K562 (cell line): Measurements from ENCODE around the gene SLC4A2. TPM values are rescaled to one million over a fixed set of nuclear protein-coding genes. Genes with fewer than 3 reads are reported as not detected.

ENCODE experiments used
- CHCHD3 ChIP-seq: fragments of 250-450 bp; sonication (Bioruptor Pico); IDR thresholded peaks from 2 replicates; pipeline ENCODE4 v2.1.2; 2022; ENCODE audit warnings: mild to moderate bottlenecking
- EHMT2 ChIP-seq: fragments of 450-650 bp; IDR thresholded peaks from 2 replicates; pipeline ENCODE4 v1.6.1; 2018; ENCODE audit warnings: antibody characterized with exemption
- ELF4 ChIP-seq: fragments of 450-650 bp; formaldehyde crosslinking; IDR thresholded peaks from 2 replicates; pipeline ENCODE4 v1.4.0; 2022; ENCODE audit warnings: missing genetic modification characterization
- FOXK2 ChIP-seq, 2 experiments: fragments of 450-650 bp; IDR thresholded peaks in 1 of 2; conservative IDR thresholded peaks in 1 of 2; 2 replicates each; pipeline ENCODE4 v1.6.1; 2016; ENCODE audit warnings: low read depth in 2 of 2, mild to moderate bottlenecking in 1 of 2
- GATA2 ChIP-seq: sonication (generic); formaldehyde crosslinking; IDR thresholded peaks from 2 replicates; pipeline ENCODE4 v1.4.0; 2020; ENCODE audit warnings: mild to moderate bottlenecking, missing genetic modification reagents
- KDM5B ChIP-seq: fragments of 200-600 bp; sonication (generic); IDR thresholded peaks from 2 replicates; pipeline ENCODE4 v1.6.1; 2012; ENCODE audit warnings: low read depth, mild to moderate bottlenecking, moderate library complexity, low read length, control low read depth, inconsistent platforms; ENCODE audit not compliant: insufficient replicate concordance
- LCOR ChIP-seq: sonication (generic); formaldehyde crosslinking; IDR thresholded peaks from 2 replicates; pipeline ENCODE4 v1.8.0; 2022; ENCODE audit warnings: mild to moderate bottlenecking, missing genetic modification reagents
- ZBTB8A ChIP-seq: fragments of 450-650 bp; IDR thresholded peaks from 2 replicates; pipeline ENCODE4 v1.6.1; 2018; ENCODE audit warnings: mild to moderate bottlenecking, moderate library complexity; ENCODE audit not compliant: partially characterized antibody
- ZC3H11A ChIP-seq: IDR thresholded peaks from 2 replicates; pipeline ENCODE4 v1.6.1; 2012; ENCODE audit warnings: low read depth, low read length, improper control_type of control experiment
- ZNF146 ChIP-seq: IDR thresholded peaks from one replicate; pipeline ENCODE4 v1.6.1; 2018; ENCODE audit warnings: missing compliant biosample characterization; ENCODE audit not compliant: unreplicated experiment
- ZNF551 ChIP-seq: fragments of 250-450 bp; sonication (Bioruptor Pico); IDR thresholded peaks from 2 replicates; pipeline ENCODE4 v1.5.0; 2021; ENCODE audit warnings: mild to moderate bottlenecking, moderate library complexity
- ZNF695 ChIP-seq: fragments of 450-650 bp; formaldehyde crosslinking; IDR thresholded peaks from 2 replicates; pipeline ENCODE4 v1.4.0; 2020; ENCODE audit warnings: mild to moderate bottlenecking, moderate library complexity
- ZNF699 ChIP-seq: fragments of 250-450 bp; sonication (Bioruptor Pico); IDR thresholded peaks from 2 replicates; pipeline ENCODE4 v1.8.0; 2021; ENCODE audit warnings: mild to moderate bottlenecking, moderate library complexity; ENCODE audit not compliant: insufficient replicate concordance
- ZSCAN32 ChIP-seq: fragments of 450-650 bp; formaldehyde crosslinking; IDR thresholded peaks from 2 replicates; pipeline ENCODE4 v1.4.0; 2020; ENCODE audit warnings: mild to moderate bottlenecking, moderate library complexity
- polyA plus RNA-seq, 8 experiments: library from polyadenylated mRNA; depleted of rRNA in 4 of 8; stranded (reverse) in 5 of 8; unstranded in 3 of 8; fragments of >200 nt; fragmentation: Nextera tagmentation in 2 of 8; fragmentation: Illumina TruSeq in 1 of 8; extraction: Ambion mirVana in 2 of 8; extraction: Trizol in 1 of 8; gene quantifications; 2 replicates each; pipeline versions ENCODE4 v1.2.1 to v1.2.3, GENCODE V29; 2011 to 2014; ENCODE audit warnings: inconsistent platforms in 1 of 8, missing spikeins in 1 of 8
- total RNA-seq, 7 experiments: library from RNA; depleted of rRNA in 6 of 7; stranded (reverse); fragments of >200 nt in 6 of 7; fragmentation: Illumina TruSeq in 2 of 7; extraction: Trizol in 2 of 7; gene quantifications; 2 replicates each; pipeline versions ENCODE4 v1.2.1 to v1.2.3, GENCODE V29; 2011 to 2021; ENCODE audit warnings: low replicate concordance in 1 of 7
- TF ChIP-seq, protein P1 (sequence below): fragments of 450-650 bp; IDR thresholded peaks from 2 replicates; pipeline ENCODE4 v1.6.1; 2014; ENCODE audit warnings: low read depth, mild to moderate bottlenecking, moderate library complexity, borderline replicate concordance
- TF ChIP-seq, protein P2 (sequence below): fragments of 450-650 bp; formaldehyde crosslinking; IDR thresholded peaks from 2 replicates; pipeline ENCODE4 v1.4.0; 2022; ENCODE audit warnings: missing genetic modification characterization
- TF ChIP-seq, protein P3 (sequence below), 3 experiments: fragments of 200-800 bp in 1 of 3; fragments of 250-450 bp in 1 of 3; fragments of 450-650 bp in 1 of 3; sonication (Bioruptor Pico) in 1 of 3; sonication (Bioruptor generic) in 1 of 3; formaldehyde crosslinking in 1 of 3; IDR thresholded peaks; 2 replicates each; pipeline versions ENCODE4 v1.6.1 to v1.8.0; 2016 to 2022; ENCODE audit warnings: mild to moderate bottlenecking in 2 of 3, missing genetic modification characterization in 2 of 3, missing compliant biosample characterization in 1 of 3, moderate library complexity in 1 of 3
- TF ChIP-seq, protein P4 (sequence below): fragments of 450-650 bp; IDR thresholded peaks from 2 replicates; pipeline ENCODE4 v1.7.1; 2018; ENCODE audit warnings: mild to moderate bottlenecking, low read depth; ENCODE audit not compliant: partially characterized antibody

SLC4A2 gene
- total and polyA plus RNA-seq, 9 of the 15 experiments (the other 6 are each of a cell fraction or from before 2014, with no cell fraction given) = 11.4 to 375 (median 130) TPM

DNA sequence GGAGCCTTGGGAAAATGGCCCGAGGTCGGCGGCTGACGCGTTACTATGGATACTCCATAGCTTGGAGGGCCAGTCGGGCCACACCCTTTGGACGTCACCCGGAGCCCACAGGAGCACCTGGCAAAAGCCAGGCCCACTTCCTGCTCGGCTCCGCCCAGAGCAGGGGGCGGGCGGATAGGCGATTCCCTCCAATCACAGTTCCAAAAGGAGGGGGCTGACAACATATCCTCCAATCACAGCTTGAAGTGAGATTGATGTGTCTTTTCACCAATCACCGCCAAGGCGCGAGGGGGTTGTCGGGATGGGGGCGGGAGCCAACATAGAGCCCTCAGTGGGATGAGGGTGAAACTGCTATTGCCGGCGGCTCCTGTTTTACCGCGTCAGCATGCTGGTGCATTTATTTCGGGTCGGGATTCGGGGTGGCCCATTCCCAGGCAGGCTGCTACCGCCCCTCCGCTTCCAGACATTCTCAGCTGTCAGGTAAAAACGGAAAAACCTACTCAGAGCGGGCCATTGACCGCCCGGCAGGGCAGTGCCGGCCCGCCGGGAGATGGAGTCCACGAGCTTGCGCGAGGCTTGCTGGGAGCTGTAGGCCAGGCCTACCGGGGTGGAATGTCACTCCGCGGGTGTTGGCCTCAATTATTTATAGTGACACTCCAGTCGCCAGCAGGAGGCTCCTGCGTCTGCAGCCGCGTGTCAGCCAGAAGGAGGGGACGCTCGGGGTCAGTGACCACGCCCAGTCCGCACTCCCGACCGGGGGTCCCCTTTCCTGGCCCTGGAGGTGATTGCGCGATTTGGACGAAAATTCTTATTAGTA lies 31.1 kb upstream of the SLC4A2 start, which contains the start of gene ABCB8 (continued):
- TF ChIP-seq, protein P1, sequence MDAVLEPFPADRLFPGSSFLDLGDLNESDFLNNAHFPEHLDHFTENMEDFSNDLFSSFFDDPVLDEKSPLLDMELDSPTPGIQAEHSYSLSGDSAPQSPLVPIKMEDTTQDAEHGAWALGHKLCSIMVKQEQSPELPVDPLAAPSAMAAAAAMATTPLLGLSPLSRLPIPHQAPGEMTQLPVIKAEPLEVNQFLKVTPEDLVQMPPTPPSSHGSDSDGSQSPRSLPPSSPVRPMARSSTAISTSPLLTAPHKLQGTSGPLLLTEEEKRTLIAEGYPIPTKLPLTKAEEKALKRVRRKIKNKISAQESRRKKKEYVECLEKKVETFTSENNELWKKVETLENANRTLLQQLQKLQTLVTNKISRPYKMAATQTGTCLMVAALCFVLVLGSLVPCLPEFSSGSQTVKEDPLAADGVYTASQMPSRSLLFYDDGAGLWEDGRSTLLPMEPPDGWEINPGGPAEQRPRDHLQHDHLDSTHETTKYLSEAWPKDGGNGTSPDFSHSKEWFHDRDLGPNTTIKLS = peak; percentile 98
- TF ChIP-seq ELF4 (CRISPR knock-in tag) (no peak), ZBTB8A (no peak), ZNF551 (CRISPR knock-in tag) (no peak), ZNF695 (CRISPR knock-in tag) (no peak), GATA2 (no peak), ZC3H11A (no peak; the same call in 1 of the 2 replicates), EHMT2 (no peak), KDM5B (peak; percentile 87), LCOR (peak; percentile 93), FOXK2 (conservative IDR thresholded peaks at IDR 0.05 in 1 of 2, IDR thresholded peaks at IDR 0.05 in 1 of 2; ENCODE audit: low read depth in 2 of 2) (peak; percentile 54 to 82), ZSCAN32 (no peak), CHCHD3 (CRISPR knock-in tag) (no peak), ZNF699 (CRISPR knock-in tag) (no peak), ZNF146 (CRISPR knock-in tag) (no peak)
- TF ChIP-seq, protein P2, sequence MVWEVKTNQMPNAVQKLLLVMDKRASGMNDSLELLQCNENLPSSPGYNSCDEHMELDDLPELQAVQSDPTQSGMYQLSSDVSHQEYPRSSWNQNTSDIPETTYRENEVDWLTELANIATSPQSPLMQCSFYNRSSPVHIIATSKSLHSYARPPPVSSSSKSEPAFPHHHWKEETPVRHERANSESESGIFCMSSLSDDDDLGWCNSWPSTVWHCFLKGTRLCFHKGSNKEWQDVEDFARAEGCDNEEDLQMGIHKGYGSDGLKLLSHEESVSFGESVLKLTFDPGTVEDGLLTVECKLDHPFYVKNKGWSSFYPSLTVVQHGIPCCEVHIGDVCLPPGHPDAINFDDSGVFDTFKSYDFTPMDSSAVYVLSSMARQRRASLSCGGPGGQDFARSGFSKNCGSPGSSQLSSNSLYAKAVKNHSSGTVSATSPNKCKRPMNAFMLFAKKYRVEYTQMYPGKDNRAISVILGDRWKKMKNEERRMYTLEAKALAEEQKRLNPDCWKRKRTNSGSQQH (CRISPR knock-in tag) = peak; percentile 83; the same call in 1 of the 2 replicates
- TF ChIP-seq, protein P3, sequence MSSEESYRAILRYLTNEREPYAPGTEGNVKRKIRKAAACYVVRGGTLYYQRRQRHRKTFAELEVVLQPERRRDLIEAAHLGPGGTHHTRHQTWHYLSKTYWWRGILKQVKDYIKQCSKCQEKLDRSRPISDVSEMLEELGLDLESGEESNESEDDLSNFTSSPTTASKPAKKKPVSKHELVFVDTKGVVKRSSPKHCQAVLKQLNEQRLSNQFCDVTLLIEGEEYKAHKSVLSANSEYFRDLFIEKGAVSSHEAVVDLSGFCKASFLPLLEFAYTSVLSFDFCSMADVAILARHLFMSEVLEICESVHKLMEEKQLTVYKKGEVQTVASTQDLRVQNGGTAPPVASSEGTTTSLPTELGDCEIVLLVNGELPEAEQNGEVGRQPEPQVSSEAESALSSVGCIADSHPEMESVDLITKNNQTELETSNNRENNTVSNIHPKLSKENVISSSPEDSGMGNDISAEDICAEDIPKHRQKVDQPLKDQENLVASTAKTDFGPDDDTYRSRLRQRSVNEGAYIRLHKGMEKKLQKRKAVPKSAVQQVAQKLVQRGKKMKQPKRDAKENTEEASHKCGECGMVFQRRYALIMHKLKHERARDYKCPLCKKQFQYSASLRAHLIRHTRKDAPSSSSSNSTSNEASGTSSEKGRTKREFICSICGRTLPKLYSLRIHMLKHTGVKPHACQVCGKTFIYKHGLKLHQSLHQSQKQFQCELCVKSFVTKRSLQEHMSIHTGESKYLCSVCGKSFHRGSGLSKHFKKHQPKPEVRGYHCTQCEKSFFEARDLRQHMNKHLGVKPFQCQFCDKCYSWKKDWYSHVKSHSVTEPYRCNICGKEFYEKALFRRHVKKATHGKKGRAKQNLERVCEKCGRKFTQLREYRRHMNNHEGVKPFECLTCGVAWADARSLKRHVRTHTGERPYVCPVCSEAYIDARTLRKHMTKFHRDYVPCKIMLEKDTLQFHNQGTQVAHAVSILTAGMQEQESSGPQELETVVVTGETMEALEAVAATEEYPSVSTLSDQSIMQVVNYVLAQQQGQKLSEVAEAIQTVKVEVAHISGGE (CRISPR knock-in tag; IDR thresholded peaks at IDR 0.05) = peak in 1 of 3 experiments; percentile 83; a peak in 2 of 6 replicates
- TF ChIP-seq, protein P4, sequence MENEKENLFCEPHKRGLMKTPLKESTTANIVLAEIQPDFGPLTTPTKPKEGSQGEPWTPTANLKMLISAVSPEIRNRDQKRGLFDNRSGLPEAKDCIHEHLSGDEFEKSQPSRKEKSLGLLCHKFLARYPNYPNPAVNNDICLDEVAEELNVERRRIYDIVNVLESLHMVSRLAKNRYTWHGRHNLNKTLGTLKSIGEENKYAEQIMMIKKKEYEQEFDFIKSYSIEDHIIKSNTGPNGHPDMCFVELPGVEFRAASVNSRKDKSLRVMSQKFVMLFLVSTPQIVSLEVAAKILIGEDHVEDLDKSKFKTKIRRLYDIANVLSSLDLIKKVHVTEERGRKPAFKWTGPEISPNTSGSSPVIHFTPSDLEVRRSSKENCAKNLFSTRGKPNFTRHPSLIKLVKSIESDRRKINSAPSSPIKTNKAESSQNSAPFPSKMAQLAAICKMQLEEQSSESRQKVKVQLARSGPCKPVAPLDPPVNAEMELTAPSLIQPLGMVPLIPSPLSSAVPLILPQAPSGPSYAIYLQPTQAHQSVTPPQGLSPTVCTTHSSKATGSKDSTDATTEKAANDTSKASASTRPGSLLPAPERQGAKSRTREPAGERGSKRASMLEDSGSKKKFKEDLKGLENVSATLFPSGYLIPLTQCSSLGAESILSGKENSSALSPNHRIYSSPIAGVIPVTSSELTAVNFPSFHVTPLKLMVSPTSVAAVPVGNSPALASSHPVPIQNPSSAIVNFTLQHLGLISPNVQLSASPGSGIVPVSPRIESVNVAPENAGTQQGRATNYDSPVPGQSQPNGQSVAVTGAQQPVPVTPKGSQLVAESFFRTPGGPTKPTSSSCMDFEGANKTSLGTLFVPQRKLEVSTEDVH = peak; percentile 29
